Endothelial cell of umbilical vein (primary cell): Measurements from ENCODE around the gene S100A16. TPM values are rescaled to one million over a fixed set of nuclear protein-coding genes. Genes with fewer than 3 reads are reported as not detected.
"Not testable (repeated sequence)": the region's sequence is repeated elsewhere in the genome, so short reads cannot be mapped to it uniquely, and the experiment has no call there.

Experiments used
- BruUV-seq: library from RNA; stranded (reverse); fragments of 400-500 nt; replicated peaks from 2 replicates; lab custom pipeline; 2021; lab: Mats Ljungman, UMichigan
- CTCF ChIA-PET: fragments of 300-600, 350-600 bp; sonication (Branson Sonifier 250); formaldehyde crosslinking; loops from one replicate; lab custom pipeline; 2021; ENCODE audit warnings: antibody characterized with exemption, inconsistent platforms; lab: Charles Lee
- POLR2A ChIA-PET: fragments of 300-600, 350-600 bp; sonication (Branson Sonifier 250); formaldehyde crosslinking; loops from one replicate; lab custom pipeline; 2021; ENCODE audit warnings: antibody characterized with exemption, inconsistent platforms; lab: Charles Lee
- DNase-seq: peaks from one replicate; pipeline ENCODE4 v3.0.0-alpha.2; 2011; ENCODE audit warnings: low read depth, low spot score
- FAIRE-seq: peaks from 2 replicates; lab custom pipeline; 2011; peaks lifted over from hg19 to GRCh38; lab: Jason Lieb, UNC
- H2AFZ ChIP-seq: 2 replicates; pipeline ENCODE4 v1.6.0; 2012; ENCODE audit warnings: low read depth, low read length, control low read depth, inconsistent platforms
- H3K27ac ChIP-seq: 2 replicates; pipeline ENCODE4 v1.5.1; 2011; ENCODE audit warnings: low read depth, mild to moderate bottlenecking, control low read depth, low read length, moderate library complexity; ENCODE audit not compliant: insufficient read depth
- H3K27me3 ChIP-seq, 2 experiments: 2 replicates each; pipeline versions ENCODE4 v1.6.0 to v1.6.1; 2011; ENCODE audit warnings: low read length in 2 of 2, mixed read lengths in 1 of 2; ENCODE audit not compliant: control insufficient read depth in 2 of 2, insufficient read depth in 2 of 2
- H3K36me3 ChIP-seq, 2 experiments: 2 replicates in 1 of 2; 3 replicates in 1 of 2; pipeline ENCODE4 v1.5.1; 2011; ENCODE audit warnings: low read length in 2 of 2, mild to moderate bottlenecking in 1 of 2, moderate library complexity in 1 of 2; ENCODE audit not compliant: control insufficient read depth in 2 of 2, insufficient read depth in 2 of 2; ENCODE audit errors: extremely low read depth in 1 of 2
- H3K4me1 ChIP-seq: 3 replicates; pipeline ENCODE4 v1.5.1; 2011; ENCODE audit warnings: mild to moderate bottlenecking, low read length; ENCODE audit not compliant: control insufficient read depth, insufficient read depth; ENCODE audit errors: extremely low read depth
- H3K4me2 ChIP-seq: 2 replicates; pipeline ENCODE4 v1.6.1; 2011; ENCODE audit warnings: low read length, control low read depth, mixed read lengths; ENCODE audit not compliant: insufficient read depth
- H3K4me3 ChIP-seq, 3 experiments: fragments of 200-600 bp in 1 of 3; sonication (generic), shearing (Covaris generic) in 1 of 3; replicated peaks in 1 of 3; 2 replicates each; pipeline ENCODE4 v1.5.1; 2011 to 2016; ENCODE audit warnings: control low read depth in 3 of 3, low read length in 3 of 3, mild to moderate bottlenecking in 2 of 3, inconsistent platforms in 1 of 3, low read depth in 1 of 3, moderate library complexity in 1 of 3; ENCODE audit not compliant: insufficient read depth in 1 of 3
- H3K79me2 ChIP-seq: 2 replicates; pipeline ENCODE4 v1.6.0; 2012; ENCODE audit warnings: low read length, inconsistent platforms; ENCODE audit not compliant: control insufficient read depth, insufficient read depth
- H3K9ac ChIP-seq: replicated peaks from 2 replicates; pipeline ENCODE3; 2011; ENCODE audit warnings: low read length, control low read depth; ENCODE audit not compliant: insufficient read depth; ENCODE audit errors: extremely low read depth
- H3K9me1 ChIP-seq: replicated peaks from 3 replicates; pipeline ENCODE4 v1.6.0; 2011; ENCODE audit warnings: mild to moderate bottlenecking, low read length; ENCODE audit not compliant: control insufficient read depth, insufficient read depth; ENCODE audit errors: extremely low read depth
- H3K9me3 ChIP-seq: replicated peaks from 2 replicates; pipeline ENCODE4 v1.5.1; 2012; ENCODE audit warnings: low read length, inconsistent platforms; ENCODE audit not compliant: control insufficient read depth, insufficient read depth
- H4K20me1 ChIP-seq: replicated peaks from 2 replicates; pipeline ENCODE3; 2011; ENCODE audit warnings: mild to moderate bottlenecking, low read length; ENCODE audit not compliant: control insufficient read depth, insufficient read depth; ENCODE audit errors: extremely low read depth
- FOS ChIP-seq: IDR thresholded peaks from 2 replicates; pipeline ENCODE4 v1.6.1; 2011; ENCODE audit warnings: mild to moderate bottlenecking, low read length, moderate library complexity, borderline replicate concordance; ENCODE audit not compliant: insufficient read depth
- JUN ChIP-seq: IDR thresholded peaks from 2 replicates; pipeline ENCODE4 v1.6.1; 2011; ENCODE audit warnings: borderline replicate concordance, low read depth; ENCODE audit not compliant: insufficient read length, insufficient read depth
- MYC ChIP-seq: IDR thresholded peaks from one replicate; pipeline ENCODE4 v1.6.1; 2011; ENCODE audit warnings: mild to moderate bottlenecking, low read depth, low read length
- POLR2AphosphoS5 ChIP-seq: IDR thresholded peaks from 2 replicates; pipeline ENCODE4 v1.6.1; 2012; ENCODE audit warnings: low read depth, mild to moderate bottlenecking, control low read depth, low read length, moderate library complexity; ENCODE audit not compliant: insufficient read depth
- dilution Hi-C: fragments of 300-500 bp; cut with MboI; formaldehyde crosslinking; loops from one replicate; pipeline ENCODE4 v1.15.0; 2019; ENCODE audit warnings: low sequenced_read_pairs; ENCODE audit not compliant: extremely low pct_ligation_motif_present
- intact Hi-C: fragments of 100-400 bp; cut with micrococcal nuclease; formaldehyde crosslinking; loops from one replicate; pipeline ENCODE4 v1.10.0; 2022
- polyA plus RNA-seq, 4 experiments: library from polyadenylated mRNA; depleted of rRNA in 3 of 4; stranded (reverse) in 3 of 4; unstranded in 1 of 4; fragments of >200 nt; gene quantifications; 2 replicates each; pipeline versions ENCODE4 v1.2.1 to v1.2.3, GENCODE V29; 2011 to 2012; ENCODE audit warnings: missing spikeins in 1 of 4
- total RNA-seq: library from RNA; stranded (reverse); gene quantifications from 2 replicates; pipeline ENCODE4 v1.2.3, GENCODE V29; 2021
- TF ChIP-seq, protein P1 (sequence below), 2 donors: IDR thresholded peaks; 1 replicate in 1 of 2; 2 replicates in 1 of 2; pipeline ENCODE4 v1.5.1; 2011; ENCODE audit warnings: low read length in 2 of 2, mild to moderate bottlenecking in 2 of 2, moderate library complexity in 2 of 2, control low read depth in 1 of 2, inconsistent platforms in 1 of 2, low read depth in 1 of 2; ENCODE audit not compliant: insufficient read depth in 1 of 2; ENCODE audit errors: extremely low read depth in 1 of 2
- TF ChIP-seq, protein P2 (sequence below): IDR thresholded peaks from 2 replicates; pipeline ENCODE4 v1.6.1; 2011; ENCODE audit not compliant: insufficient read depth, insufficient read length

The S100A16 gene
- total and polyA plus RNA-seq, 2 donors (not counting 3 experiments of a cell fraction or from before 2014, with no cell fraction given): 701 to 1,770 TPM

DNA sequence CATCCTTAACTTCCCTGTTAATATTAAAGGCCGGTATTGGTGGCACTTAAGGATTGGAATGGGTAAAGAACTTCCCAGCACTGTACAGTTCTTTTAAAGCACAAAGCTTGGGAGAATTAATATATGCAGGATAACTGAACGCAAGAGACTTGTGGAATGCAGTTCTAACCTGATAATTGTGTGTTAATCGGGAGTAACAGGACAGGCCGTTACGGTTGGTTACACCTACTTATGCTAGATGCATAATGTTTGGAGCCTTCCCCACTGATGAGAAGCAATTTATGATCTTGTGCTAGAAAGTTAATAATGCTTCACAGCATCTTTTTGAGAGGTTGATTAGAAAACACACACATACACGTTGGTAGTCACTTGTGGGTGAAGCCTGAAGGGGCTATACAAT lies 27.9 kb upstream of the S100A16 start:
- no peaks in the 10 kb centered on the region for H3K27me3 ChIP-seq
- peaks cover 2% of the 10 kb centered on the region for H4K20me1 ChIP-seq
- H3K9me1 ChIP-seq: no peaks in the 10 kb centered on the region
- intact Hi-C loops: no loop called here
- no peaks in the 10 kb centered on the region for H3K9me3 ChIP-seq
- peaks cover 47 to 57% of the 10 kb centered on the region in 2 experiments for H3K36me3 ChIP-seq
- dilution Hi-C loops: no loop called here
- TF ChIP-seq, protein P1, sequence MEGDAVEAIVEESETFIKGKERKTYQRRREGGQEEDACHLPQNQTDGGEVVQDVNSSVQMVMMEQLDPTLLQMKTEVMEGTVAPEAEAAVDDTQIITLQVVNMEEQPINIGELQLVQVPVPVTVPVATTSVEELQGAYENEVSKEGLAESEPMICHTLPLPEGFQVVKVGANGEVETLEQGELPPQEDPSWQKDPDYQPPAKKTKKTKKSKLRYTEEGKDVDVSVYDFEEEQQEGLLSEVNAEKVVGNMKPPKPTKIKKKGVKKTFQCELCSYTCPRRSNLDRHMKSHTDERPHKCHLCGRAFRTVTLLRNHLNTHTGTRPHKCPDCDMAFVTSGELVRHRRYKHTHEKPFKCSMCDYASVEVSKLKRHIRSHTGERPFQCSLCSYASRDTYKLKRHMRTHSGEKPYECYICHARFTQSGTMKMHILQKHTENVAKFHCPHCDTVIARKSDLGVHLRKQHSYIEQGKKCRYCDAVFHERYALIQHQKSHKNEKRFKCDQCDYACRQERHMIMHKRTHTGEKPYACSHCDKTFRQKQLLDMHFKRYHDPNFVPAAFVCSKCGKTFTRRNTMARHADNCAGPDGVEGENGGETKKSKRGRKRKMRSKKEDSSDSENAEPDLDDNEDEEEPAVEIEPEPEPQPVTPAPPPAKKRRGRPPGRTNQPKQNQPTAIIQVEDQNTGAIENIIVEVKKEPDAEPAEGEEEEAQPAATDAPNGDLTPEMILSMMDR (IDR thresholded peaks at IDR 0.05; ENCODE audit: extremely low read depth in 1 of 2, insufficient read depth in 1 of 2, low read depth in 1 of 2, low read length in 2 of 2): no peak
- TF ChIP-seq MYC: no peak
- TF ChIP-seq, protein P2, sequence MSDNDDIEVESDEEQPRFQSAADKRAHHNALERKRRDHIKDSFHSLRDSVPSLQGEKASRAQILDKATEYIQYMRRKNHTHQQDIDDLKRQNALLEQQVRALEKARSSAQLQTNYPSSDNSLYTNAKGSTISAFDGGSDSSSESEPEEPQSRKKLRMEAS: no peak
- TF ChIP-seq POLR2AphosphoS5: no peak
- no peak for TF ChIP-seq JUN
- TF ChIP-seq FOS: no peak
- no peak overlapping the region for H3K27ac ChIP-seq
- BruUV-seq: no TSS peak
- no peak overlapping the region for H3K4me3 ChIP-seq
- H3K79me2 ChIP-seq: peaks cover 40% of the 10 kb centered on the region
- FAIRE-seq (no peak), DNase-seq (no peak)
- CTCF ChIA-PET: interaction anchor here (2.7 kb wide), 1 partner anchor 68 kb away, joined by 12 read pairs; no protein-coding TSS in a partner anchor
- no peak overlapping the region for H2AFZ ChIP-seq
- no peaks in the 10 kb centered on the region for H3K4me1 ChIP-seq
- H3K9ac ChIP-seq: no peak overlapping the region
- H3K4me2 ChIP-seq: no peak overlapping the region
- POLR2A ChIA-PET: no interaction called here

DNA sequence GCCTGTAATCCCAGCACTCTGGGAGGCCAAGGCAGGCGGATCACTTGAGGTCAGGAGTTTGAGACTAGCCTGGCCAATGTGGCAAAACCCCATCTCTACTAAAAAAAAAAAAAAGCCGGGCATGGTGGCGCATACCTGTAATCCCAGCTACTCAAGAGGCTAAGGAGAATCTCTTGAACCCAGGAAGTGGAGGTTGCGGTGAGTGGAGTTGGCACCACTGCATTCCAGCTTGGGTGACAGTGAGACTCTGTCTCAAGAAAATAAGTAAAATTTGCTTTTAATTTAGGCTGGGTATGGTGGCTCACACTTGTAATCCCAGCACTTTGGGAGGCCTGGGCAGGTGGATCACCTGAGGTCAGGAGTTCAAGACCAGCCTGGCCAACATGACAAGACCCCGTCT lies 27.3 kb upstream of the S100A16 start:
- H3K4me2 ChIP-seq, H3K9me1 ChIP-seq, H2AFZ ChIP-seq, H3K4me1 ChIP-seq, H3K4me3 ChIP-seq, H3K27ac ChIP-seq, H3K27me3 ChIP-seq, H3K9ac ChIP-seq, intact Hi-C loops, BruUV-seq, dilution Hi-C loops, H4K20me1 ChIP-seq, FAIRE-seq, H3K9me3 ChIP-seq, DNase-seq, POLR2A ChIA-PET: not testable (repeated sequence)
- CTCF ChIA-PET: interaction anchor here (0.9 to 2.7 kb wide), 4 partner anchors 13 to 129 kb away, joined by 3 to 12 read pairs (median 3); partner anchors contain the start of gene S100A13
- H3K79me2 ChIP-seq: peaks cover 46% of the 10 kb centered on the region
- H3K36me3 ChIP-seq: peaks cover 41 to 53% of the 10 kb centered on the region in 2 experiments
